Mesangial cell (primary cell): Measurements from ENCODE around the gene TMCO1. TPM values are rescaled to one million over a fixed set of nuclear protein-coding genes. Genes with fewer than 3 reads are reported as not detected.

Experiments used
- total RNA-seq: library from RNA; depleted of rRNA; stranded (reverse); fragments of >200 nt; gene quantifications from 2 replicates; pipeline ENCODE4 v1.2.3, GENCODE V29; 2015

The TMCO1 gene
- 45.0 and 49.0 TPM in 2 replicates for total RNA-seq

GRCh38 chr1:165768513-165769394 is at the start of gene TMCO1:
TSS of gene TMCO1 (minus strand) at chr1:165768868. CDS start at chr1:165768751, 117 bp downstream.

GRCh38 chr1:165697881-165698760 is 70.5 kb downstream of the TMCO1 start, which contains the start of gene ALDH9A1:
TSS of gene ALDH9A1 (minus strand) at chr1:165698562. CDS start at chr1:165698558, 4 bp downstream.

Other genes with a start within 250 kb of the TMCO1 start
- not detected in 2 replicates for gene LRRC52, start 224.9 kb downstream of the TMCO1 start, total RNA-seq
- gene MGST3, start 137.6 kb downstream of the TMCO1 start, total RNA-seq, result 132 and 217 TPM in 2 replicates
- 54.5 and 65.3 TPM in 2 replicates for gene ALDH9A1, start 70.3 kb downstream of the TMCO1 start, total RNA-seq
- 64.7 and 118 TPM in 2 replicates for gene UCK2, start 58.7 kb upstream of the TMCO1 start, total RNA-seq